Adrenal gland (tissue), 5 donors: Measurements from ENCODE around the gene ZNF558.

Experiments used
- POLR2A ChIP-seq, 2 donors: fragments of 450-650 bp; IDR thresholded peaks; one replicate each; pipeline ENCODE4 v1.6.1; 2017; ENCODE audit warnings: antibody characterized with exemption in 2 of 2, mild to moderate bottlenecking in 2 of 2, moderate library complexity in 1 of 2
- TF ChIP-seq, protein P1 (sequence below), 6 experiments: fragments of 450-650 bp in 4 of 6; fragments of 200-600 bp in 2 of 6; sonication (generic) in 1 of 6; IDR thresholded peaks; 1 replicate in 5 of 6; 2 replicates in 1 of 6; pipeline versions ENCODE4 v1.5.1 to v1.8.0; 2016 to 2021; ENCODE audit warnings: antibody characterized with exemption in 6 of 6, mild to moderate bottlenecking in 2 of 6, moderate library complexity in 1 of 6
- donor health status: DM: no; HTN: no; CAD: no.

DNA sequence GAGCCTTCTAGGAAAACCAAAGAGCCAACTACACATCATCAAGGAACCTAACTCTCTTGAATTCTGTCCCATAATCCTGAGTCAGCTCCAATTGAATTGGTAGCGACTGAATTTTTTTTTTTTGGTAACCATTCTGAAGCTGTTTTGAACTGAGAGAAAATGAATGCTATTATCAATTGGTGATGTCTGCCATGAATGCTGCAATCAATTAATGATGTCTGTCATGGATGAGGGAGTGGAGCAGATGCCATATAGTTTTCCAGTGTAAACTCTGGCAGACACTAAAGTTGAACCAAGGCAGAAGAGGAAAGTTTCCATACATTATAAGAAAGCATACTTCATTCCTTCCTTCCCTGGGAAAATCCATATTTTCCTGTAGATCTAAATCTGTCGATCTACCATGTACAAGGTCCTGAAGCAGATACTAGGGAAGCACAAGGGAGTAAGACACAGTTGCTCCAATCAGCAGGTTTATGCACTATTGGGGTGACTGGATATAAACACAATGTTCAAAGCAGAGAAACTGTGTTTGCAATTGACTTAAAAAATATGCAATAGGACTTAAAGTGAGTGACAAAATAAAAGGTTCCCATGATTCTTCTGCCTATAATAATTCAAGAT, 48.9 kb upstream of the ZNF558 start:
- TF ChIP-seq, protein P1, sequence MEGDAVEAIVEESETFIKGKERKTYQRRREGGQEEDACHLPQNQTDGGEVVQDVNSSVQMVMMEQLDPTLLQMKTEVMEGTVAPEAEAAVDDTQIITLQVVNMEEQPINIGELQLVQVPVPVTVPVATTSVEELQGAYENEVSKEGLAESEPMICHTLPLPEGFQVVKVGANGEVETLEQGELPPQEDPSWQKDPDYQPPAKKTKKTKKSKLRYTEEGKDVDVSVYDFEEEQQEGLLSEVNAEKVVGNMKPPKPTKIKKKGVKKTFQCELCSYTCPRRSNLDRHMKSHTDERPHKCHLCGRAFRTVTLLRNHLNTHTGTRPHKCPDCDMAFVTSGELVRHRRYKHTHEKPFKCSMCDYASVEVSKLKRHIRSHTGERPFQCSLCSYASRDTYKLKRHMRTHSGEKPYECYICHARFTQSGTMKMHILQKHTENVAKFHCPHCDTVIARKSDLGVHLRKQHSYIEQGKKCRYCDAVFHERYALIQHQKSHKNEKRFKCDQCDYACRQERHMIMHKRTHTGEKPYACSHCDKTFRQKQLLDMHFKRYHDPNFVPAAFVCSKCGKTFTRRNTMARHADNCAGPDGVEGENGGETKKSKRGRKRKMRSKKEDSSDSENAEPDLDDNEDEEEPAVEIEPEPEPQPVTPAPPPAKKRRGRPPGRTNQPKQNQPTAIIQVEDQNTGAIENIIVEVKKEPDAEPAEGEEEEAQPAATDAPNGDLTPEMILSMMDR (IDR thresholded peaks at IDR 0.05), result no peak
- TF ChIP-seq POLR2A (IDR thresholded peaks at IDR 0.05), result no peak
